Right lung (tissue), 5 donors: ENCODE data around the gene TIE1. TPM values are rescaled to one million over a fixed set of nuclear protein-coding genes. Genes with fewer than 3 reads are reported as not detected.

Experiments
- DNase-seq, 2 donors: peaks; one replicate each; pipeline ENCODE4 v3.0.0-alpha.2; 2013
- polyA plus RNA-seq, 5 donors: library from polyadenylated mRNA; unstranded; fragments of 120-200 nt; gene quantifications; one replicate each; pipeline versions ENCODE4 v1.2.1 to v1.2.3, GENCODE V29; 2013; ENCODE audit warnings: inconsistent platforms in 1 of 5, low replicate concordance in 1 of 5; ENCODE audit not compliant: insufficient read length in 5 of 5, insufficient read depth in 1 of 5

TIE1 gene
- polyA plus RNA-seq, 5 donors, result 74.8 to 99.7 (median 89.7) TPM

- DNase-seq, result no peak
Measured at GRCh38 chr1:43308635-43309404, 8.0 kb downstream of the TIE1 start.

- no peak for DNase-seq
Measured at GRCh38 chr1:43309405-43310025, 8.7 kb downstream of the TIE1 start.

GRCh38 chr1:43311521-43311920 lies 10.7 kb downstream of the TIE1 start:
- no peak for DNase-seq

GRCh38 chr1:43312212-43312623 lies 11.4 kb downstream of the TIE1 start:
- DNase-seq, result no peak

GRCh38 chr1:43312663-43313515 lies 12.1 kb downstream of the TIE1 start:
- no peak for DNase-seq

GRCh38 chr1:43313771-43314170 lies 13.0 kb downstream of the TIE1 start:
- no peak for DNase-seq

GRCh38 chr1:43314233-43314632 lies 13.5 kb downstream of the TIE1 start:
- DNase-seq, result no peak

GRCh38 chr1:43315481-43315880 lies 14.7 kb downstream of the TIE1 start:
- no peak for DNase-seq

- DNase-seq, result no peak
Measured at GRCh38 chr1:43315963-43316737, 15.4 kb downstream of the TIE1 start.

GRCh38 chr1:43316738-43317520 lies 16.1 kb downstream of the TIE1 start:
- no peak for DNase-seq

- no peak for DNase-seq
Measured at GRCh38 chr1:43317817-43318471, 17.2 kb downstream of the TIE1 start.

GRCh38 chr1:43318831-43319230 lies 18.0 kb downstream of the TIE1 start:
- no peak for DNase-seq

- DNase-seq, result no peak
Measured at GRCh38 chr1:43319288-43319687, 18.5 kb downstream of the TIE1 start.

GRCh38 chr1:43319766-43320165 lies 19.0 kb downstream of the TIE1 start:
- no peak for DNase-seq

- no peak for DNase-seq
Measured at GRCh38 chr1:43321331-43321891, 20.6 kb downstream of the TIE1 start.

- DNase-seq, result no peak
Measured at GRCh38 chr1:43322506-43322905, 21.7 kb downstream of the TIE1 start.

- DNase-seq, result no peak
Measured at GRCh38 chr1:43324810-43325209, 24.0 kb downstream of the TIE1 start.

- no peak for DNase-seq
Measured at GRCh38 chr1:43325381-43325780, 24.6 kb downstream of the TIE1 start.

GRCh38 chr1:43327549-43328292 lies 26.9 kb downstream of the TIE1 start:
- DNase-seq, result no peak
